Fibroblast of lung (primary cell): Measurements from ENCODE around the gene ROBO2. TPM values are rescaled to one million over a fixed set of nuclear protein-coding genes. Genes with fewer than 3 reads are reported as not detected.

Experiments
- DNase-seq, 2 donors: peaks; one replicate each; pipeline versions ENCODE4 v3.0.0 to v3.0.0-alpha.2; 2010; ENCODE audit warnings: low read depth in 2 of 2
- H2AFZ ChIP-seq: 2 replicates; pipeline ENCODE4 v1.5.1; 2012; ENCODE audit warnings: low read length, control low read depth, inconsistent platforms
- H3K27ac ChIP-seq: 2 replicates; pipeline ENCODE4 v1.5.1; 2011; ENCODE audit warnings: low read length, control low read depth; ENCODE audit not compliant: insufficient read depth
- H3K27me3 ChIP-seq: 2 replicates; pipeline ENCODE4 v1.5.1; 2011; ENCODE audit warnings: mild to moderate bottlenecking, low read length; ENCODE audit not compliant: control insufficient read depth, insufficient read depth
- H3K36me3 ChIP-seq: 2 replicates; pipeline ENCODE4 v1.5.1; 2011; ENCODE audit warnings: low read length; ENCODE audit not compliant: control insufficient read depth, insufficient read depth
- H3K4me1 ChIP-seq: 2 replicates; pipeline ENCODE4 v1.5.1; 2011; ENCODE audit warnings: low read length; ENCODE audit not compliant: control insufficient read depth, insufficient read depth; ENCODE audit errors: extremely low read depth
- H3K4me2 ChIP-seq: 2 replicates; pipeline ENCODE4 v1.5.1; 2011; ENCODE audit warnings: low read length, control low read depth; ENCODE audit not compliant: insufficient read depth; ENCODE audit errors: extremely low read depth
- H3K4me3 ChIP-seq, 4 experiments: fragments of 200-600 bp in 1 of 4; sonication (generic) in 1 of 4; replicated peaks in 1 of 4; 2 replicates each; pipeline ENCODE4 v1.5.1; 2011 to 2016; ENCODE audit warnings: low read length in 4 of 4, low read depth in 3 of 4, mild to moderate bottlenecking in 3 of 4, control low read depth in 2 of 4, inconsistent platforms in 1 of 4, mixed read lengths in 1 of 4; ENCODE audit not compliant: insufficient read depth in 1 of 4; ENCODE audit errors: control extremely low read depth in 1 of 4
- H3K79me2 ChIP-seq: 2 replicates; pipeline ENCODE4 v1.5.1; 2012; ENCODE audit warnings: mild to moderate bottlenecking, low read length, inconsistent platforms; ENCODE audit not compliant: control insufficient read depth, insufficient read depth
- H3K9ac ChIP-seq: 2 replicates; pipeline ENCODE4 v1.5.1; 2011; ENCODE audit warnings: mild to moderate bottlenecking, low read length, control low read depth; ENCODE audit not compliant: insufficient read depth
- H3K9me3 ChIP-seq: 2 replicates; pipeline ENCODE4 v1.5.1; 2012; ENCODE audit warnings: low read depth, low read length; ENCODE audit not compliant: control insufficient read depth, insufficient read depth
- H4K20me1 ChIP-seq: 2 replicates; pipeline ENCODE4 v1.5.1; 2011; ENCODE audit warnings: low read length; ENCODE audit not compliant: control insufficient read depth, insufficient read depth; ENCODE audit errors: extremely low read depth
- EZH2 ChIP-seq: IDR thresholded peaks from 2 replicates; pipeline ENCODE4 v1.5.1; 2012; ENCODE audit warnings: low read length, control low read depth, mild to moderate bottlenecking; ENCODE audit errors: missing control alignments
- polyA plus RNA-seq, 2 donors: library from polyadenylated mRNA; depleted of rRNA in 1 of 2; stranded (reverse) in 1 of 2; unstranded in 1 of 2; fragments of >200 nt; gene quantifications; 2 replicates each; pipeline ENCODE4 v1.2.1, GENCODE V29; 2011 to 2012; ENCODE audit warnings: missing spikeins in 1 of 2
- total RNA-seq: library from RNA; depleted of rRNA; stranded (reverse); fragments of >200 nt; gene quantifications from 2 replicates; pipeline ENCODE4 v1.2.1, GENCODE V29; 2014
- TF ChIP-seq, protein P1 (sequence below), 2 donors: IDR thresholded peaks in 1 of 2; conservative IDR thresholded peaks in 1 of 2; 1 replicate in 1 of 2; 2 replicates in 1 of 2; pipeline ENCODE4 v1.5.1; 2011 to 2012; ENCODE audit warnings: low read length in 2 of 2, control low read depth in 1 of 2, inconsistent platforms in 1 of 2, low read depth in 1 of 2, mild to moderate bottlenecking in 1 of 2

Gene ROBO2
- total and polyA plus RNA-seq, 2 donors (not counting 1 experiment from before 2014, with no cell fraction given): 0.83 to 1.5 TPM

DNA sequence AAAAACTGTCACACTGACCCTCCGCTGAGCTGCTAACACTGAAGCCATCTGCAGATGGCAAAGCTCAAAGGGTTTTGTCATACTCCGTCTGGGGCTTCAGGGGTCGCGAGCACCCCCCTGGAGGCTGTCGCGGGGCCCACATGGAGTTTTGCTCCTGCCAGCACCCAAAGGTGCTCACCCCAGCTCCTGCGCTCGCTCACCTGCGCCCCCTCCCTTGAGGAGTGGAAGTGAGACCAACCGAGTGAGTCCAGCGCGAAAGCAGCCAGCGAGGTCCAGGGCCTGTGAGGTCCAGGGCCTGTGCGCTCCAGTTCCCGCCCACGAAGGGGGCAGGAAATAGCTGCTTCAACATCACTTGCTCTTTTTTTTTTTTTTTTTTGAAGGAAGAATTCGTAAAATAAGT, 208.5 kb downstream of the ROBO2 start:
- no peaks in the 10 kb centered on the region for H3K4me1 ChIP-seq
- H3K4me3 ChIP-seq: no peak overlapping the region
- no peaks in the 10 kb centered on the region for H3K36me3 ChIP-seq
- H3K27ac ChIP-seq: no peak overlapping the region
- no peak overlapping the region for H2AFZ ChIP-seq
- DNase-seq: no peak
- H3K9me3 ChIP-seq: no peaks in the 10 kb centered on the region
- H3K79me2 ChIP-seq: no peaks in the 10 kb centered on the region
- no peaks in the 10 kb centered on the region for H4K20me1 ChIP-seq
- H3K9ac ChIP-seq: no peak overlapping the region
- no peak for TF ChIP-seq EZH2
- TF ChIP-seq, protein P1, sequence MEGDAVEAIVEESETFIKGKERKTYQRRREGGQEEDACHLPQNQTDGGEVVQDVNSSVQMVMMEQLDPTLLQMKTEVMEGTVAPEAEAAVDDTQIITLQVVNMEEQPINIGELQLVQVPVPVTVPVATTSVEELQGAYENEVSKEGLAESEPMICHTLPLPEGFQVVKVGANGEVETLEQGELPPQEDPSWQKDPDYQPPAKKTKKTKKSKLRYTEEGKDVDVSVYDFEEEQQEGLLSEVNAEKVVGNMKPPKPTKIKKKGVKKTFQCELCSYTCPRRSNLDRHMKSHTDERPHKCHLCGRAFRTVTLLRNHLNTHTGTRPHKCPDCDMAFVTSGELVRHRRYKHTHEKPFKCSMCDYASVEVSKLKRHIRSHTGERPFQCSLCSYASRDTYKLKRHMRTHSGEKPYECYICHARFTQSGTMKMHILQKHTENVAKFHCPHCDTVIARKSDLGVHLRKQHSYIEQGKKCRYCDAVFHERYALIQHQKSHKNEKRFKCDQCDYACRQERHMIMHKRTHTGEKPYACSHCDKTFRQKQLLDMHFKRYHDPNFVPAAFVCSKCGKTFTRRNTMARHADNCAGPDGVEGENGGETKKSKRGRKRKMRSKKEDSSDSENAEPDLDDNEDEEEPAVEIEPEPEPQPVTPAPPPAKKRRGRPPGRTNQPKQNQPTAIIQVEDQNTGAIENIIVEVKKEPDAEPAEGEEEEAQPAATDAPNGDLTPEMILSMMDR (conservative IDR thresholded peaks at IDR 0.05 in 1 of 2, IDR thresholded peaks at IDR 0.05 in 1 of 2; ENCODE audit: low read depth in 1 of 2, low read length in 2 of 2): no peak
- no peaks in the 10 kb centered on the region for H3K27me3 ChIP-seq
- H3K4me2 ChIP-seq: no peak overlapping the region

DNA sequence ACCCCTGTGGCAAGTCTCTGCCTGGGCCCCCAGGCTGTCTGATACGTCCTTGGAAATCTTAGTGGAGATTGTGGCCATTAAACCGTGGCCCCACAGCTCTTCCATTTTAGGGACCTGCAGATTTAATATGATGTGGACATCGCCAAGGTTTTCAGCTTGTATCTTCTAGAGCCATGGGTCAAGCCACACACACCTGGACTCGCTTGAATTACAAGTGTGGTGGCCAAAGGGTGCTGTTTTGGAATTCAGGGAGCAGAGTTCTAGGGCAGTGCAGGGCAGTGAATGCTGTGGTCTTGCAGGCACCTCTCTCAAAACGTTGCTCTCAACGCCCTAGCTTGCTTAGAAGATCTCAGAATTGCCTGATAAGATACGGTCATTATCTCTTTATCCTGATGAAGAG, 211.2 kb downstream of the ROBO2 start:
- Histone ChIP-seq H3K36me3 (no peaks in the 10 kb centered on the region), H3K4me1 (no peaks in the 10 kb centered on the region), H3K9ac (no peak overlapping the region), H2AFZ (no peak overlapping the region), H3K27ac (no peak overlapping the region), H3K79me2 (no peaks in the 10 kb centered on the region), H3K27me3 (no peaks in the 10 kb centered on the region), H3K9me3 (no peaks in the 10 kb centered on the region), H3K4me2 (no peak overlapping the region), H3K4me3 (no peak overlapping the region), H4K20me1 (no peaks in the 10 kb centered on the region)
- DNase-seq: no peak
- no peak for TF ChIP-seq EZH2
- TF ChIP-seq, protein P1 (conservative IDR thresholded peaks at IDR 0.05 in 1 of 2, IDR thresholded peaks at IDR 0.05 in 1 of 2; ENCODE audit: low read depth in 1 of 2, low read length in 2 of 2): no peak

- Histone ChIP-seq H3K79me2 (no peaks in the 10 kb centered on the region), H3K9me3 (no peaks in the 10 kb centered on the region), H2AFZ (no peak overlapping the region), H3K4me1 (no peaks in the 10 kb centered on the region), H3K36me3 (no peaks in the 10 kb centered on the region), H4K20me1 (no peaks in the 10 kb centered on the region), H3K4me2 (no peak overlapping the region), H3K27me3 (no peaks in the 10 kb centered on the region), H3K4me3 (no peak overlapping the region), H3K9ac (no peak overlapping the region), H3K27ac (no peak overlapping the region)
- TF ChIP-seq, protein P1 (conservative IDR thresholded peaks at IDR 0.05 in 1 of 2, IDR thresholded peaks at IDR 0.05 in 1 of 2; ENCODE audit: low read depth in 1 of 2, low read length in 2 of 2): peak; percentile 73
- no peak for TF ChIP-seq EZH2
- peak; percentile 40 to 80 for DNase-seq
Measured at GRCh38 chr3:77254967-77255831, 215.3 kb downstream of the ROBO2 start.
